Sigmoid colon (tissue), 7 donors: Measurements from ENCODE around the gene MIXL1. TPM values are rescaled to one million over a fixed set of nuclear protein-coding genes. Genes with fewer than 3 reads are reported as not detected.
A peak's percentile ranks its signal among the peaks of the same experiment; 100 is the strongest.

Experiments used
- DNase-seq: peaks from one replicate; pipeline ENCODE4 v3.0.0-alpha.2; 2019
- H3K27ac ChIP-seq, 4 donors: fragments of 200-600 bp; sonication (generic); one replicate each; pipeline ENCODE4 v1.5.1; 2016 to 2019; ENCODE audit warnings: mild to moderate bottlenecking in 1 of 4
- H3K27me3 ChIP-seq, 3 donors: fragments of 200-600 bp; sonication (generic); one replicate each; pipeline ENCODE4 v1.5.1; 2019; ENCODE audit warnings: mild to moderate bottlenecking in 1 of 3
- H3K36me3 ChIP-seq, 4 donors: fragments of 200-600 bp; sonication (generic); one replicate each; pipeline ENCODE4 v1.5.1; 2016 to 2019
- H3K4me1 ChIP-seq, 4 donors: fragments of 200-600 bp; sonication (generic); one replicate each; pipeline ENCODE4 v1.5.1; 2017 to 2019
- H3K4me3 ChIP-seq, 4 donors: fragments of 200-600 bp; sonication (generic); one replicate each; pipeline ENCODE4 v1.5.1; 2017 to 2019; ENCODE audit warnings: mild to moderate bottlenecking in 2 of 4, moderate library complexity in 1 of 4
- H3K9me3 ChIP-seq, 4 donors: fragments of 200-600 bp in 3 of 4; sonication (generic) in 3 of 4; one replicate each; pipeline versions ENCODE4 v1.5.1 to v1.6.1; 2013 to 2019
- EP300 ChIP-seq, 4 donors: sonication (generic); formaldehyde crosslinking; IDR thresholded peaks; one replicate each; pipeline ENCODE4 v1.6.1; 2017; ENCODE audit warnings: antibody characterized with exemption in 4 of 4
- POLR2A ChIP-seq, 2 donors: fragments of 450-650 bp; IDR thresholded peaks; one replicate each; pipeline ENCODE4 v1.6.1; 2016; ENCODE audit warnings: antibody characterized with exemption in 2 of 2, mild to moderate bottlenecking in 2 of 2, moderate library complexity in 2 of 2
- POLR2AphosphoS5 ChIP-seq, 4 donors: sonication (generic); formaldehyde crosslinking; IDR thresholded peaks; one replicate each; pipeline ENCODE4 v1.6.1; 2017; ENCODE audit warnings: antibody characterized with exemption in 4 of 4
- WGBS, 2 donors: extraction: QIAGEN DNeasy Blood & Tissue Kit; methylation state at CpG; one replicate each; pipeline ENCODE4 v1.1.7; 2013; 5-methylcytosine and 5-hydroxymethylcytosine counted together
- intact Hi-C: fragments of 100-400 bp; cut with DNase I; formaldehyde crosslinking; loops from one replicate; pipeline ENCODE4 v1.15.1; 2023
- polyA plus RNA-seq, 3 donors: library from polyadenylated mRNA; stranded (reverse); fragments of 200-250 nt; gene quantifications; one replicate each; pipeline ENCODE4 v1.2.3, GENCODE V29; 2013
- total RNA-seq, 4 donors: library from RNA; depleted of rRNA; stranded (reverse); fragments of >200 nt; gene quantifications; one replicate each; pipeline ENCODE4 v1.1.0, GENCODE V29; 2016
- TF ChIP-seq, protein P1 (sequence below), 4 experiments: fragments of 450-650 bp in 3 of 4; fragments of 200-600 bp in 1 of 4; IDR thresholded peaks; one replicate each; pipeline ENCODE4 v1.5.1; 2016 to 2019; ENCODE audit warnings: antibody characterized with exemption in 4 of 4, mild to moderate bottlenecking in 3 of 4, moderate library complexity in 2 of 4
- donor health status: healthy with polysubstance abuse.
- donor health status: Bipolar disorder and iron deficiency.
- donor health status: healthy.

Gene MIXL1
- total and polyA plus RNA-seq, 7 donors: 0.13 TPM; not detected in 6

DNA sequence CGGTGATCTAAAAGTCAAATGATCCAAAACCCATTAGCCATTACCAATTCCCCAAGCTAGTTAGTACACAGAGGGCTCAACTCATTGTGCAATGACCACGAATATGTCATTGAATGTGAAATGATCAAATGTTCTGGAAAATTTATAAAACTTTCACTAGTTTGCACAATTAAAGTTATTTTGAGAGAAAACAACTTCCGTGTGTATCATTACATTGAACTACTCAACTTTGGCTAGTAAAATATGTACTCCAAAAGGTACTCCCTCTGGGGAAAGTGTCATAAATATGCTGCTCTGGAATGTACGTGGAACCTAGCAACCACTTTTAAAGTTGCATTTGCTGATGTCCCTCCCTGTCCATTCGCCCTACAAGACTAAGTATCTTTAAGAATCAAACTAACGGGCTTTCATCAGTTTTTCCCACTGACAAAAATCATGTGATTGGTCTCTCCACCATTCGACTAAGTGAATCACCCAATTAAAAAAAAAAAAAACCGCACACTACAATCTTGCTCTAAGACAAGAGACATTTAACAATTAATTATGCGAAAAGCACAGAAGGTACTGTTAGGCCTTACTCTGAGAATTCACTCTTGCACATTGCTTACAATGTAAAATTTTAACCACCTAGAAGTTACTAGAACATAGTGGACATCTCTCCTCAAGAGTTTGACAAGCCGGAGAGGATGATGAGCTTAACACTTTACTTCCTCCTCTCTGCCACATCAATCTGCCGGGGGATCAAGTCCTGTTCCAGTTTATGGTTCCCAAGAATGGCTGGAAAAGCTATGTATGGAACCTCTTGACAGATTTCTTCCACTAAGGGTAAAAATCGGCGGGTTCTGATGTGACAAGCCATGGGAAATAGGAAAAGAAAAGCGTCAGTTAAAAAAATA is 38.1 kb upstream of the MIXL1 start:
- WGBS, 2 donors: 15 to 30% methylated on average over 14 of the region's 14 CpGs
- H3K27me3 ChIP-seq: no peaks in the 10 kb centered on the region
- DNase-seq: no peak
- TF ChIP-seq, protein P1, sequence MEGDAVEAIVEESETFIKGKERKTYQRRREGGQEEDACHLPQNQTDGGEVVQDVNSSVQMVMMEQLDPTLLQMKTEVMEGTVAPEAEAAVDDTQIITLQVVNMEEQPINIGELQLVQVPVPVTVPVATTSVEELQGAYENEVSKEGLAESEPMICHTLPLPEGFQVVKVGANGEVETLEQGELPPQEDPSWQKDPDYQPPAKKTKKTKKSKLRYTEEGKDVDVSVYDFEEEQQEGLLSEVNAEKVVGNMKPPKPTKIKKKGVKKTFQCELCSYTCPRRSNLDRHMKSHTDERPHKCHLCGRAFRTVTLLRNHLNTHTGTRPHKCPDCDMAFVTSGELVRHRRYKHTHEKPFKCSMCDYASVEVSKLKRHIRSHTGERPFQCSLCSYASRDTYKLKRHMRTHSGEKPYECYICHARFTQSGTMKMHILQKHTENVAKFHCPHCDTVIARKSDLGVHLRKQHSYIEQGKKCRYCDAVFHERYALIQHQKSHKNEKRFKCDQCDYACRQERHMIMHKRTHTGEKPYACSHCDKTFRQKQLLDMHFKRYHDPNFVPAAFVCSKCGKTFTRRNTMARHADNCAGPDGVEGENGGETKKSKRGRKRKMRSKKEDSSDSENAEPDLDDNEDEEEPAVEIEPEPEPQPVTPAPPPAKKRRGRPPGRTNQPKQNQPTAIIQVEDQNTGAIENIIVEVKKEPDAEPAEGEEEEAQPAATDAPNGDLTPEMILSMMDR (IDR thresholded peaks at IDR 0.05): no peak
- TF ChIP-seq POLR2AphosphoS5 (IDR thresholded peaks at IDR 0.05): no peak
- no peak for TF ChIP-seq EP300 (IDR thresholded peaks at IDR 0.05)
- TF ChIP-seq POLR2A (IDR thresholded peaks at IDR 0.05): no peak
- H3K27ac ChIP-seq: peak overlapping the region; percentile 87 to 98 (median 91)
- intact Hi-C loops: loop anchor here (5.0 kb wide), 1 partner anchor 123 kb away; the partner anchor contains the start of gene H3-3A
- peaks cover 0 to 3% (median 0%) of the 10 kb centered on the region in 4 donors for H3K36me3 ChIP-seq
- H3K4me1 ChIP-seq: peaks cover 0 to 52% (median 44%) of the 10 kb centered on the region in 4 donors
- no peaks in the 10 kb centered on the region for H3K9me3 ChIP-seq
- H3K4me3 ChIP-seq: peak overlapping the region; percentile 72 to 97 (median 82)

DNA sequence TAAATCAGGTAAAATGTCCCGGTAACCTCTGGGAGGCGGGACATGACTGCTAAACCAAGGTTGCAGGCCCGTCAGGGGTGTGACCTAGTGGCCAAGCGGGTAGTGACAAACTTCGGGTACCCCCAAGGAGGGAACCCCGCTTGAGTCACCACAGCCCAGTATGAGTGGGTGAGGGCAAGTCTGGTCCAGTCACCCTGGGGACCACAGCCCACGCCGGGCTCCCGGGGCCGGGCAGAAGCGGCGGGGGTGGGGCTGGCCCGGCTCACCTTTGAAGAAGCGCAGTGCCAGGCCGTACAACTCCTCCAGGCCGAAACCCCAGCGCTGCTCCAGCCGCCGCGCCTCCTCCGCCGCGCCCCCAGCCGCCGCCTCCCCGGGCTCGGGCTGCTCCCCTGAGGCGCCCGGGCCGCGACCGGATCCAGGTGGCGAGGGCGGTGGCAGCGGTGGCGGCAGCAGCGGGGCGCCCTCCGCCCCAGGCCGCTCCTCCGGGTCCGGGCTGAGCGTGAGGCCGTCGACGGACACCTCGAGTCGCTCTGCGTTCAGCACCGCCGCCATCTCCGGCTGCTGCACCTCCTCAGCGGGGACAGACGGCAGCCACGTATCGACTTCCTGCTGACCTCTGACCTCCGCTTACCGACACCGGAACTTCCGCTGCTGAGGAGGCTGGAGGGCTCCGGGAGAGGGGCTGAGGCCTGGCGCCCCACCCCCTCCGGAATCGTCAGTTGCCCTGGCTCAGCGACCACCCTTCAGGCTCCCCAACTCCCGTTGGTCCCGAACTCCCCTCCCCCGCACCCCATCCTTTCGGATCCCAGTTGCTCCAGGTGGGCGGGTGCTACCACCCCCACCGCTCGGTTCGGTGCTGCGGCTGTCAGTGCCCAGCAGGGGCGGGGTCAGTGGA is 37.1 kb upstream of the MIXL1 start, which contains the start of gene ACBD3:
Gene ACBD3, minus strand, starts transcription at position 618 of the 895 bp plus-strand sequence. Its CDS starts 66 bp downstream, at position 552.
- DNase-seq: peak; percentile 94
- peaks cover 0 to 48% (median 41%) of the 10 kb centered on the region in 4 donors for H3K4me1 ChIP-seq
- TF ChIP-seq, protein P1 (IDR thresholded peaks at IDR 0.05): peak in 2 of 4 experiments; percentile 19 to 22
- TF ChIP-seq POLR2A (IDR thresholded peaks at IDR 0.05) (peak; percentile 75 to 84), POLR2AphosphoS5 (IDR thresholded peaks at IDR 0.05) (peak; percentile 89 to 96 (median 94)), EP300 (IDR thresholded peaks at IDR 0.05) (no peak)
- peak within 1 kb of the TSS; percentile 87 to 98 (median 91) for H3K27ac ChIP-seq
- no peaks in the 10 kb centered on the region for H3K36me3 ChIP-seq
- 0% methylated on average over 75 of the region's 75 CpGs for WGBS, 2 donors
- H3K27me3 ChIP-seq: no peaks in the 10 kb centered on the region
- H3K4me3 ChIP-seq: peak within 1 kb of the TSS; percentile 72 to 97 (median 82)
- H3K9me3 ChIP-seq: no peaks in the 10 kb centered on the region
- intact Hi-C loops: loop anchor here (5.0 kb wide), 1 partner anchor 124 kb away; the partner anchor contains the start of gene H3-3A

DNA sequence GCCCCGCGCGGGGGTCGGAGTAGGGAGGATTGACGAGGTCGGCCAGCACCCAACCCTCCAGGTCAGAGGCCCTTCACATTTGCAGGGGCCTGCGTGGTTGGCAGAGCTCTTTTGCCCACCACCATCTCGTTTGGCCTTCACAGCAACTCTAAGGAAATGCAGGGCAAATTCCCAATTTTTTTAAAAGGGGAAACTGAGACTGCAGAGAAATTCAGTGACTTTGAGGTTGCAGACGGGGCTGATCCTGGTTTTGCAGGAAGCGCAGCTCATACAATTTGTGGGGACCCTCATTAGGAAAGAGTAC is 36.5 kb upstream of the MIXL1 start:
- H3K27me3 ChIP-seq: no peaks in the 10 kb centered on the region
- TF ChIP-seq POLR2AphosphoS5 (IDR thresholded peaks at IDR 0.05) (no peak), POLR2A (IDR thresholded peaks at IDR 0.05) (no peak), EP300 (IDR thresholded peaks at IDR 0.05) (no peak)
- TF ChIP-seq, protein P1 (IDR thresholded peaks at IDR 0.05): peak in 2 of 4 experiments; percentile 22 to 43
- H3K4me1 ChIP-seq: peaks cover 0 to 42% (median 36%) of the 10 kb centered on the region in 4 donors
- 8 to 13% methylated on average over 10 of the region's 10 CpGs for whole genome bisulfite sequencing, 2 donors
- intact Hi-C loops: loop anchor here (5.0 kb wide), 1 partner anchor 125 kb away; the partner anchor contains the start of gene H3-3A
- peak overlapping the region; percentile 87 to 98 (median 91) for H3K27ac ChIP-seq
- peak overlapping the region; percentile 72 to 97 (median 82) for H3K4me3 ChIP-seq
- no peaks in the 10 kb centered on the region for H3K9me3 ChIP-seq
- no peaks in the 10 kb centered on the region for H3K36me3 ChIP-seq
- DNase-seq: no peak

DNA sequence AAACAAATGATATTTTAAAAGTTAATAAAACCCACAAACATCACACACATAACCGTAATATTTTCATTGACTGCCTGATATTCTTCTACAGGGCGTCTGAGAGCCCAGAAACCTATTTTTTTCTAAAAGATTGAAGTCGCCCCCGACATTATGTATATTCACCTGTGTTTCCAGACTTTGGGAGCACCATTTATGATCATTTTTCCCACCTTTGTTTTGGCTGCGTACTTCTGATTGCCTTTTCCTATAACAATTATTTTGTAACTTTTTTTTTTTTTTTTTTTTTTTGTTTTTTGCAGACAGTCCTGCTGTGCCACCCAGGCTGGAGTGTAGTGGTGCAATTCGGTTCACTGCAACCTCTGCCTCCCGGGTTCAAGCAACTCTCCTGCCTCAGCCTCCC is 36.1 kb upstream of the MIXL1 start:
- no peaks in the 10 kb centered on the region for H3K36me3 ChIP-seq
- peaks cover 0 to 38% (median 32%) of the 10 kb centered on the region in 4 donors for H3K4me1 ChIP-seq
- DNase-seq: no peak
- H3K27ac ChIP-seq: peak overlapping the region; percentile 87 to 98 (median 91)
- 91 to 93% methylated on average over 7 of the region's 7 CpGs for WGBS, 2 donors
- no peaks in the 10 kb centered on the region for H3K27me3 ChIP-seq
- H3K9me3 ChIP-seq: no peaks in the 10 kb centered on the region
- TF ChIP-seq EP300 (IDR thresholded peaks at IDR 0.05) (no peak), POLR2A (IDR thresholded peaks at IDR 0.05) (no peak), POLR2AphosphoS5 (IDR thresholded peaks at IDR 0.05) (no peak)
- TF ChIP-seq, protein P1 (IDR thresholded peaks at IDR 0.05): no peak
- H3K4me3 ChIP-seq: peak overlapping the region in 3 of 4 donors; percentile 72 to 97 (median 89)
- intact Hi-C loops: loop anchor here (5.0 kb wide), 1 partner anchor 125 kb away; the partner anchor contains the start of gene H3-3A
